HCEC 1CT (cell line): ENCODE data around the gene SPATS2.

Source experiments
- DNase-seq: peaks from one replicate; pipeline ENCODE4 v3.0.0-alpha.2; 2017

SPATS2 gene

DNA sequence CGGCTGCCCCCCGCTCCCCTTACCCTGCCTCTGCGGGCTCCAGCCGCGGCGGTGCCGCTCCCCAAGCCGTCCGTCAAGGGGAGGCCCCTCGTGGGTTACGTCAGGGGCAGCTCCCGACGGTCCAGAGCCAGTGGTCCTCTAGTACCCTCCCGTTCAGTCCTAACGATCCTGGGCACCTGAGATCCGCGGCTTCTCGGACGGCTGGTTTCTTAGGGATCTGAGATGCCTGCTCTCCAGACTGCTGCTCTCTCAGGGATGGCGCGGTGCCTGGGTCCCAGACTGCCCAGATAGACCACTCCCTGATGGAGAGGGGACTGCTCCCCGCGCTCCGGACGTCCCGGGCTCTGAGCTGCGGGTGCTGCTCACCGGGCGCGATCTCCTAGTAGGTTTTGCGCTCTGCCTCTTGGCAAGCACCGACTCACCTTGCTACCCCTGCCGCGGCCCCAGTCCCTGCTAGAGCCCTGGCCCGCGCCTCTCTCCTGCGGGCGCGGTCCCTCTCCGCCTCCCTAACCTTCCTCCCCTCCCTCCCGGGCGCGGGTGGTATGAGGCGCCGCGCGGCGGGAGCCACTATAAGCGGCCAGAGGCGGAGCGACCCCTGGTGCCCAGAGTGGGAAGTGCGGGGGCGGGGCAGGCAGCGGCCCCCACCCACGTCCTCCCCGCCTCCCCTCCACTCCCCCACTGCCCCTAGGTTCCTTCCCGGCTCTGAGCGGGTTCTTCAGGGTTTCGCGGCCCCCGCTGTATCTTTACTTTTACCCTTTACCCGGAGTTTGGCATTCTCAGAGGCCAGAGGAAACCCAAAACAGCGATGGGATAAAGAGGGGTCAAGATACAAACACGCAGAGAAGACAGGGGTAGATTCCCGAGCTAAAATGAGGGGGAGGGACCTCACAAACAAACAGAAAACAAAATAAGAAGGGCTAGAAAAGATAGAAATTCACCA is 30.3 kb upstream of the SPATS2 start, which contains the start of gene C1QL4:
C1QL4 (minus strand) TSS at position 544 of the 940 bp plus-strand sequence. CDS start 711 bp downstream, outside the sequence.
- DNase-seq, result peak; percentile 50

DNA sequence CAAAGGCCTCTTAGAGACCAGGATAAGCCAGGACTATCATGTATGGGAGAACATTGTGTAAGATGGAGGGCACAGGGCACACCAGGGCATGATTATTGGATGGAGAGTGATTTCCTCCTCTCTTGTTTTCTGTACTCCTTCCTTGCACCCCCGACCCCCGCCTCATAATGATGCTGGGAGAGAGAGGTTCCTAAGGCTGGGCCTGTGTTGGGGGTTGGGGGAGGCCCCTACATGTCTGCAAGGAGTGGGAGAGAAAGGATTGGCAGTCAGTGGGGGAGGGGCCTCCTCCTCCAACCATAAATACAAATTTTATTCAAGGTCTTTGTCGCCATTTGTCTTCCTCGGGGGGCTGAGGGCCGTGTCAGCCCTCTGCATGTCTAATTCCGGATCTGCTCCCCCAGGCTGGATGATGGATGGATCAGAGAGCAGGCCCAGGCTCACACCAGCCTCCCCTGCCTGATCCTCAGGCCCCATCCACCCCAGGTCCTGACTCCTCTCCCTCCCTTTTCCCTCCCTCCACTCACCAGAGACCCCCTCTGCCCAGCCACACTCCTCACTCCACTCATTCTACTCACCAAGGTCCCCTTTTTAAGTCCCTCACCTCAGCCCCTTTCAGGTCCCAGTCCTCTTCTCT is 28.3 kb upstream of the SPATS2 start:
- no peak for DNase-seq

DNA sequence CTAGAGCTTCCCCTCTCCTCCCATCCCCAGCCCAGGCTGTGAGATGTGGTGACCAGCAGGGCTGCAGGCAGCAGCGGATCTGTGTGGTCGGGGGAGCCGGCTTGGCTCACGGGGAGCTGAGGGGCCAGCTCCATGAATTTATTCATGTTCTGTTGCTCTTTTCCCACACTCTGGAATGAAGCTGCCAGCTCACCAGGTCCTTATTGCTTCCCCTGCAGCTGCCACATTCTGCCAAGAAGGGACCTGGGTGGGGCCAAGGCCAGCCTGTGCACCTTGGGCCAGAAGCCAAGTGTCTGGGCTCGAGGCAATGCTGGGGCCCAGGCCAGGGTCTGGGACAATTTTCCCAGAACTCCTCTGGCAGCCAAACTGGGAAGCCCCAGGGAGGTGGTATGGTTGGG is 27.8 kb upstream of the SPATS2 start:
- DNase-seq, result no peak

DNA sequence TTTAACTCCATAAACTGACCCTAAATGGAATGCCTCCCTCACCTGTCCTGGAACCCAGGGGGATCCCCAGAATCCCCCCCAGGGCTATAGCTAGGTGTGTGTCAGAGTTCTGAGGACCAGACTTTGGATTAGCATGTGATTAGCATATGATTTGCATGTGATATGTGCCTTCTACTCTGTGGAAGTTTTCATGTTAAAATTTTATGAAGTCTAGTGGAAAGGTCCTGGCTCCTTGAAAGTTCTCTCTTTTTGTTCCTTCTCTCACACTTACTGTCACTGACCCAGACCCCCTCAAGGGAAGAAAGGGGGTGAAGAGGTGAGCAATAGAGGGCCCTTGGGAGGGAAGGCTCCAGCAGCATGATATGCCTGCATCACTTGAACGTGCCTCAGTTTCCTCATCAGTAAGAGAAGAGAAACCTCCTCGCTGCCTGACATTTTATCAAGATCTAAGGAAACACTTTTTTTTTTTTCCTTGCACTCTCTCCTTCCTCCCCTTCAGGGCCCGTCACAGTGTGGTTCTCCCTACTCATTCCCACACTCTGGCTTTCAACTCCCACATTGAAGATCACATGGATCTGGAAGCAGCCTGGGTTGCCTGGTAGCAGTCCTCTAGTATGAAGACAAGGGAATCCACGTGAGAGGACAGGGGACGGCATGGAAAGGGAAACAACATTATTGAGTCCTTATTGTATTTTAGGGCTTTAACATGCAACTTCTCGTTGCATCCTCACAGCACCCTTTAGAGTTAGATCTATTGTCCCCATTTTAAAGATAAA is 27.0 kb upstream of the SPATS2 start:
- no peak for DNase-seq

DNA sequence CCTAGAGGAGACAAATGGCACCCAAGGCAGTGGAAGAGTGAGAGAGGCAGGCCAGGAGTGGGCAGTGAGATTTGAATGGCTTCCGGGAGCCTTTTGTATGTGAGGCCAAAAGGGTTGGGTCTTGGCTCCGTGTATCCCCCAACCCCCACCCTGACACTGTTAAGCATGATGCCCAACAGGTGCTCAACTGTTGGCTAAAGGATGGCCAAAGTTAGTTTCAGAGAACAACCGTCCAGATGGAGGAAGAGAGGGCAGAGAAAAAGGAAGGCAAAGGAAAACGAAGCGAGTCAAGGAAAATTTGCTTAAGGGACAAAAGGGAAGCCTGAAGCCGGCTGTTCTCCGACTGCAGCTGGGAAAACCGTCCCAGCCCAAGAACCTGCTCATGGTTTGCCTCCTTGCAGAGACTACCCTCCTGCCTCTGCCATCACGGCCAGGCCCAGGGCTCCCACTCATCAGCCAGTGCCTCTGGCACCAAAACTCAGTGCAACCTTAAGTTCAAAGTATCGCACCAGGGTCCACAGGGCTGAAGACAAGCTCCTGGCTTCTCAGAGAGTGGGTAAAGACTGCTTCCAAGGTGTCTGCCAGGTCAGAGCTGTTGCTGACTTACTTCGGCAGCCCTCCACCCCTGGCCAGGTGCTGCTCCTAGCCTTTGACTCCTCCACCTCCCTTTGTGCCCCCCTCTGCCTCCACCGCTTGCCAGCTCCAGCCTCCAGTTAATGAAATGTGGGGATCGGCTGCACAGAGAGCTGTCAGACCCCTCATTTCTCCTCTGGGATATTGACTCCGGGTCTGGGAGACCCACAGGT is 26.1 kb upstream of the SPATS2 start:
- no peak for DNase-seq

DNA sequence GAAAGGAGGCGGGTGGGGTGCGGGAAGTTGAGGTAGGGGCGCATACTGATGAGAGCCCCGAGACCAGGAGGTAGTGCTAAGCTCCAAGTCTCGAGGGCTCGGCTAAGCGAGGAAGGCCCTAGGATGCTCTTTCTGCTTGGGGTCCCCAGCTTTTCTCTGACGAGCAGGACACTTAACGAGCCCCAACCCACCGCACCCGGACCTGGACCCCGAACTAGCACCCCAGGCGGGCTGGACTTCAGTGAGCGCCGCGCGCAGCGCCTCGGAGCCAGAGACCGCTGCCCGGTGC is 25.5 kb upstream of the SPATS2 start:
- DNase-seq, result no peak

DNA sequence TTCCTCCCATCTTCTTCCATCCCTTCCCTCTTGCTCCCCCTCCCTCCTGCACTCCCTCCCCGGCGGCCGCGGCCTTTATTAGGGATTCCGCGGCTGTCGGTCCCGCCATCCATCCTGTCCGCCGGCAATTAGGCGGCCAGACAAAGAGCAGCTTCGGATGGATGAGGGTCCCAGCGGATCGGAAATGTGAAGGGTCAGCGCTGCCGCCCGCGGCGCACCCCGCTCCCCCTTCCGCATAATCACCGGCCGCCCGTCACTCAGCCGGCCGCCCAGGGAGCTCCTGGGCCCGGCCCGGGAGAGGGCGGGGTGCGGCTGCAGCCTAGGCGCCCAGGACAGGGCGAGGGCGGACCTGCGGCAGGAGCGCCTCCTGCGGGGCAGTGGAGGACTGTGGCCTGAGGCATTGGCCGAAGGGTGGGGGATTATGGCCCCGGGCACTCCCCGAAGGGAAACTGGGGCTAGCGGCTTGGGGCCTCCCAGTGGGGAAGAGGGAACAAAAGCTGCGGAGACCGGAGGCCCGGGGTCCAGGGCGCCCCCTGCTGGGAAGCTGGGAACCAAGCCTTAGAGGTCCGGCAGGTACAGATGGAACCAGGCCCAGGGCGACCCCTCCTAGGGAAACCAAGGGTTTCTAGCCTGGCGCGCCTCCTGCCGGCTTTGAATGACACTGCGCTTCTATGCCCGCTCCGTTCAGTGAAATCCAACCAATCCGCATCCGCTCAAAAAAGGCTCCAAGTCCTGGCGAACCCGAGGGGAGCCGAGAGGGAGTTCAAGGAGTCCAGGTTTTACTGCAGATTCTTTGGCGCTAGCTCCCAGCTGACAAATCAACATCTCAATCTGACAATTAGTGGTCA is 25.0 kb upstream of the SPATS2 start:
- DNase-seq, result peak; percentile 81

DNA sequence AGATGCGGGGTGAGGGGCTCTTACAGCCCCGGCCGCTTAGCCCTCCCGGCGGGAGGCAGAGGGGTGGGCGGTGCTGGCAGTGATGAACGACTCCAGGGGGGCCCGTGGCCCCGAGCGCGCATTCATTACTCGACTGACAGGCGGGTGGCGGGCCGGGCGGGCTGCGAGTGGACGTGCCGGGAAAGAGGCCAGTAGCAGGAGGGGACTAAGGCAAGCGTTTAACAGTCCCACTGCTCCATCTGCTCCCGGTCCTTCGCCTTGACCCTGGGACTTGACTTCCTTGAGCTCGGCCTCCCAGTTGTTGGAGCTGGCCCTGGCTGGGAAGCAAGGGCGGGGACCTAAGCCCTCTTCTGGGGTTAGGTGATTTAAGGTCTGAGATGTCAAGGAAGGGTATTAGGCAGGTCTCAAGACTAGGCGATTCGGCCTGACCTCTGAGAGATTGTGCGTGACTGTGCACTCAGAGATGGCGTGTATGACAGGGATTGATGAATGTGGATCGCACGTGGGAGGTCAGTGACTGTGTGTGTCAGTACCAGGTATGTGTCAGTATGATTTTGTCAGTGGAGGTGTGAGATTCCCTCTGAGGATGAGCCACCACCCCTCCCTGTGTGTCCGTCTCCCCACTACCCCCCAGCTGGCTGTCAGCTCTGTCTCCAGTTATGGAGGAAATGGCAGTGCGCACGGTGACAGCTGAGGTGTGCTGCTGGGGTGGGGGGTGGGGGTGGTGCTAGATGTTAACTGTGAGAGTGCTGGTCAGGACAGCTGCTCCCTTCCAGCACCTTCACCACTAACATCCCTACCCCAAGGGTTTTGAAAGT is 24.1 kb upstream of the SPATS2 start:
- no peak for DNase-seq

DNA sequence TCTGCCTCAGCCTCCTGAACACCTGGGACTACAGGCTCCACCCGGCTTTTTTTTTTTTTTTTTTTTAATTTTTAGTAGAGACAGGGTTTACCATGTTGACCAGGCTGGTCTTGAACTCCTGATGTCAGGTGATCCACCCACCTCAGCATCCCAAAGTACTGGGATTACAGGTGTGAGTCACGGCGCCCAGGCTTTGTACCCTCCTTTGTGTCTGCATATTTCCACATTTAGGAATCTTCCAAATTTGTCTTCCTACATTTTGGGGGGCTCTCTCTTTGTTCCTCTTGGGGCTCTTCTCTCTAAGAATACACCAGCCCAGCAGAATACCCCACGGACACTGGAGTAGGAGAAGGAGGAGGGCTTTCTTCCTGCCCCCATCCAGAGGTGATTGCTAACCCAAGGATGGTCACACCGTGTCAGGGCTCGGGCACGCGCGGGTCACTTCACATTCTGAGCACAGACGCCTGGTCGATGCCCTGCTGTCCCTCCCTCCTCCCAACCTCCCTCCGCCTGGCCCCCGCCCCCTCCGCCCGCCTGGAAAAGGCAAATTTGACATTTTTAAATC is 22.7 kb upstream of the SPATS2 start:
- DNase-seq, result no peak

DNA sequence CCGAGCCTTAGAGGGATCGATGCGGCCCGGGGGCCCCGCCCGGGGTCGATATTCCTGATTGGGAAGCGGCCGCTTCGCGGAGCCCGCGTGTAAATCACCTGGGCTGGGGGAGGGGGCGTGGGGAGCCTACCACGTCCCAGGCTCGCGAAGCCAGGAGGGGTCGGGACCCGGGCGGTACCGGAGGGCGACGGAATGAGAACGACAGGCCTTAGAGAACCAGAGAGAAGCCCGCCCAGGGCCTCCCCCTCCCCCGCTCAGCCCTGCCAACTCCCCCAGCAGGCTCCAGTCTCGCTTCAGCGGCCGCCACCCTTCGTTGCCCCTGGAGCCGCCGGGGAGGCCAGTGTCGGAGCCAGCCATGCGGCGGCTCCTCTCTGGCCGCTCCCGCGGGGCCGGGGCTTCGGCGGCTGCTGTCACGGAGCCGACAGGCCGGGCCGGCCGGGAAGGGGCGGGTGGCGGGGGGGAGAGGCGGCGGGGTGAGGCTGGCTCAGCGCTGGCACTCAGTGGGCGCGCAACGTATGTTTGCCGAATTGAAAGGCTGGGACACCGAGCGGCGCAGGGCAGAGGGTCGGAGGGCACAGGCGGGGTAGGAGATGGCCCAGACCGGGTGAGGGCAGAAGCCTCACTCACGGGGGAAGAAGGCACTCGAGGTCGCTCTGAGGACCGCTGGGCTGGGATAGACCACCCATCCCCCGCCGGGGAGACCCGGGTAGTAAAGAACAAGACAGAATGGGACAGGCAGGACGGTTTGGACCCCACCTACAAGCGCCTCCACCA is 22.0 kb upstream of the SPATS2 start:
- DNase-seq, result no peak

DNA sequence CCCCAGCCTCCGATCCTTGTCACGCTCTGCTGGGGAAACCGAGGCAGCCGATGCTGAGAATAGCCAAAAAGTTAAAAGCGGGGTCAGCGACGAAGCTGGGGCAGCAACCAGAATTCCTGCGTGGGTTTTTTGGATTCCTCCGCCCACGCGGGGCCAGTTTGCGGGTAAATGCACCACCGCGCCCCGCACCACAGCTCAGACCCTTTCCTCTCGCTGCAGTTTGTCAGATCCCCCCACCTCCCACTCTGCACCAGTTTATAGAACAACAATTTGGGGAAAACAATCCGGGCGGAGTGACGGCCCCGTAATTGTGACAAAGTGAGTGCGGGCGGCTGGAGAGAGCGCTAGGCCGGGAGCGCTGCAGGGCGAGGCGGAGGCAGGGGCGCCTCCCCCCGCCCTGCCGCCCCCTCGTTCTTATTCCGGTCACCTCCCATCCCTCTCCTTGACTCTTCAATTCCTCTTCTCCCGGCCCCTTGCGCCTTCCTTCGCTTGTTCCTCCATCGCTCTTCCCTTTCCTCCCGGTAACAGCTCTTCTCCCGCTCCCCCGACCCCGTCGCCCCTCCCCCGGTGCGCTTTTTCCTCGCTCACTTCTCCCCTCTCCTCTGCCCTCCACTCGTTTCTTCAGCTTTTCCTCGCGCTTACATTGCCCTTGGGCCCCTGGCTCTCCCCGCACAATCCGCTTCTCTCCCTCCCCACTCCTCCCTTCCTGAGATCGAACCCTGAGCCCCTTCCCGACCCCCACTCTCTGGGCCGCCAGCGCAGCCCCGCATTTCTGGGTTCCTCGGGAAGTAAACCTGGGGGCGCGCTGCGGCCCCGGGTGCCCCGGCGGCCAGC is 21.2 kb upstream of the SPATS2 start:
- DNase-seq, result no peak

DNA sequence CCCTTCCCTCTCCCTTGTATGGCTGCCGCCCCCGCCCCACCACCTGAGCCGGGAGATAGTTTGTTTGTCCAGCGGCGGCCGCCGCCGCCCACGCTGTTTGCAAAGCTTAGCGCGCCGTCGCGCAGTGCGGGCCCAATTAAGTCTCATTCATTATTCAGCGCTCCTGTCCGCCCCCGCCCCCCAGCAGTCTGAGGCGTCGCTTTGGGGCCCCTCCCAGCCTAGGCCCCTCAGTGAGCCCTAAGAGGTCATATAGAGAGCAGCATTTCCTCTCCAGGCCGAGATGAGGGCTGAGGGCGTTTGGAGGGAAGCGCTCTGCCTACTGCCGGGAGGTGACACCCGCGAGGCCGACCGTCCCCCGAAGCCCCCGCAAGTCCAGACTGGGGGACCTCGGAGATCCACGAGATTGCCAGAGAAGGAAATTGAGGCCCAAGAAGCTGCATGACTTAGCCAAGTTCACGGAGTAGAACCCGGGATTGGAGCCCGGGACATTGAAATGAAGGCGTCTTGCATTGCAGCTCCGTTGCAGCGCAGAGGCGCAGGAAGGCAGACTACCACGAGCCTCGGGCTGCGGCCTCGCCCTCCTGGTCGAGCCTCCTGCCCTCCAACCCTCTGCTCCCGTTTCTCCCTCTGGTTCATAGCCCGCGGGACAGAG is 20.5 kb upstream of the SPATS2 start, which contains the start of gene DNAJC22:
DNAJC22 (plus strand) TSS at position 230 of the 652 bp plus-strand sequence. CDS start 1,985 bp downstream, outside the sequence.
- no peak for DNase-seq

DNA sequence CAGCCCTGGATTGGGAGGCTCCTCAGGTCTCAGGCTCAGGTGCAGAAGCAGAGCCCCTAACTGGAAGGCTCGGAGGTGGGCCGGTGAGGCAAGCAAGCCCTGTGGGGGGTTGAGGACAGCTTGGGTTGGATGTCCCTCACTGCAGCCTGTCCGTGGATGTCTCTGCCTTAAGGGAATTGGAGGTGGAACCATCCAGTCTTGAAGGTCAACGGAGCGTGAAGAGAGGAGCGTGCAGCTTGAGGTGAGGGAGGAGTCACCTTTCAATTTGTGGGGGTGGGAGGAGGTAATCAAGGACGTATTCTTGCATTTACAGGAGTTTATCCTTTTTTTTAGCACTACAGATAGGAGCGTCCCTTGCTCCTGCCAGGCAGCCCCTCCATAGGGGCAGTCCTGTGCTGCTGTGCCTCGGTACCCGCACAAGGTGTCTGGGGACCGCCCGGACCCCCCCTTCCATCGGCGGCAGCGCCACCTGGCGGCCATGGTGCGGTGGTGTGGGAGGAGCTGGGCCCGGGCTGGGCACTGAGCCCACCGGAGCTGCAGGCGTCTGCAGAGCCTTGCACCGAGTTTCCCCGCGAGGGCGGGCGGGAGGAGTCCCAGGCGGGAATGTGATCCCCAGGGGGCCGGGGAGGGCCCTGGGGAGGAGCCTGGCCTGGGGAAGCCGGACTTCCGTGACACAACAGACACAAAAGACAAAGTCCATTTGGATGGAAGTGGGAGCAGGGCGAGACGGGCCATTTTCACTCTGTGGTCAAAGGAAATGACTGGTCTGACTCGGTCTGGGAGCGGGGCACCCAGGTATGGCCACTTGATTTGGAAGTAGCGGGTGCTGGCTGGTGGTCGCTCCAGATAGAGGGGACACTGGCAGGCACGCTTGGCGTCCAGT is 19.7 kb upstream of the SPATS2 start:
- peak; percentile 74 for DNase-seq

DNA sequence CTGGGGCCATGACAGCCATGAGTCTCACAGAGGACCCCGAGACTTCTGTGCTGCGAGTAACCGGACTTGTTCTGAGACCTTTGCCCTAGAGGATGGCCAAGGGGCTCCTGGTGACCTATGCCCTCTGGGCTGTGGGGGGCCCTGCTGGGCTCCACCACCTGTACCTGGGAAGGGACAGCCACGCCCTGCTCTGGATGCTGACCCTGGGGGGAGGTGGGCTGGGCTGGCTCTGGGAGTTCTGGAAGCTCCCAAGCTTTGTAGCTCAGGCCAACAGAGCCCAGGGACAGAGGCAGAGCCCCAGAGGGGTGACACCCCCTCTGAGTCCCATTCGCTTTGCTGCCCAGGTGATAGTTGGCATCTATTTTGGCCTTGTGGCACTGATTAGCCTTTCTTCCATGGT is 18.5 kb upstream of the SPATS2 start:
- no peak for DNase-seq

DNA sequence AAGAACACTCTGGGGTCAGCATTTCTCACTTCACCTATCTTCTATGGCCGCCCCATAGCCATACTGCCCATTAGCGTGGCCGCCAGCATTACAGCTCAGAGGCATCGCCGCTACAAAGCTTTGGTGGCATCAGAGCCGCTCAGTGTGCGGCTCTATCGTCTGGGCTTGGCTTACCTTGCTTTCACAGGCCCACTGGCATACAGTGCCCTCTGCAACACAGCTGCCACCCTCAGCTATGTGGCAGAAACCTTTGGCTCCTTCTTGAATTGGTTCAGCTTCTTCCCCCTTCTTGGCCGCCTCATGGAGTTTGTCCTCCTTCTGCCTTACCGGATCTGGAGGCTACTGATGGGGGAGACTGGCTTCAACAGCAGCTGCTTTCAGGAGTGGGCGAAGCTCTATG is 18.0 kb upstream of the SPATS2 start:
- DNase-seq, result no peak

DNA sequence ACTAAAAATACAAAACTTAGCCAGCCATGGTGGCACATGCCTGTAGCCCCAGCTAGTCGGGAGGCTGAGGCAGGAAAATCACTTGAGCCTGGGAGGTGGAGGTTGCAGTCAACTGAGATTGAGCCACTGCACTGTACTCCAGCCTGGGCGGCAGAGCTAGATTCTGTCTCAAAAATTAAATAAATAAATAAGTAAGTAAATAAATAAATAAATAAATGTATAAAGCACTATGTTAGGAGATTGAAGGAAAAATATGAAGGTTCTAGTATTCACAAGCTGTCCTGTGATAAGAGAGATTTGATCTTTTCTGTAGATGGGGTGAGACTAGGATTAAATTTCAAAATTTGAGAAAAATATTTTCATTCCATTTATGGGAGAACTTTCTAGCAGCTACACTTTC is 14.9 kb upstream of the SPATS2 start:
- no peak for DNase-seq

DNA sequence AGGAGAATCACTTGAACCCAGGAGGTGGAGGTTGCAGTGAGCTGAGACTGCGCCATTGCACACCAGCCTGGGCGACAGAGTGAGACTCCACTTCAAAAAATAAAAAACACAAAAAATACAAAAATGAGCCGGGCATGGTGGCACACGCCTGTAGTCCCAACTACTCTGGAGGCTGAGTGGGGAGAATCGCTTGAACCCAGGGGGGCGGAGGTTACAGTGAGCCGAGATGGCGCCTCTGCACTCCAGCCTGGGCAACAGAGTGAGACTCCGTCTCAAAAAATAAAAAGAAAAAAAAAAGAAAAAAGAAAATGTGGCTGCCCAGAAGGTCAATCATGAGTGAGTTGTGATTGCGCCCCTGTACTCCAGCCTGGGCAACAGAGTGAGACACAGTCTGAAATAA is 11.3 kb upstream of the SPATS2 start:
- DNase-seq, result no peak
